Neural crest cell (in vitro differentiated cells): Measurements from ENCODE around the gene NHLRC2. TPM values are rescaled to one million over a fixed set of nuclear protein-coding genes. Genes with fewer than 3 reads are reported as not detected.
"Not testable (repeated sequence)": the region's sequence is repeated elsewhere in the genome, so short reads cannot be mapped to it uniquely, and the experiment has no call there.

Experiments
- DNase-seq: peaks from one replicate; pipeline ENCODE4 v3.0.0; 2021; ENCODE audit warnings: low read depth, mixed read lengths, low spot score
- H3K27ac Mint-ChIP-seq: one replicate; pipeline ENCODE4 v1.8.0; 2021; ENCODE audit warnings: mild to moderate bottlenecking, mixed read lengths; ENCODE audit not compliant: unreplicated experiment
- H3K27me3 Mint-ChIP-seq: 2 replicates; pipeline ENCODE4 v1.8.0; 2021; ENCODE audit warnings: low read depth, mild to moderate bottlenecking, mixed read lengths
- H3K36me3 Mint-ChIP-seq: 2 replicates; pipeline ENCODE4 v1.8.0; 2021; ENCODE audit warnings: low read depth, mild to moderate bottlenecking, mixed read lengths
- H3K4me1 Mint-ChIP-seq: 2 replicates; pipeline ENCODE4 v1.8.0; 2021; ENCODE audit warnings: mixed read lengths
- H3K4me3 Mint-ChIP-seq: one replicate; pipeline ENCODE4 v1.8.0; 2021; ENCODE audit warnings: mild to moderate bottlenecking, mixed read lengths
- H3K9me3 Mint-ChIP-seq: 2 replicates; pipeline ENCODE4 v1.8.0; 2021; ENCODE audit warnings: mixed read lengths
- long read RNA-seq: library from polyadenylated mRNA; unstranded; transcript quantifications from one replicate; pipeline ENCODE4 v2.0.0, GENCODE V29; 2020
- total RNA-seq: library from RNA; stranded (reverse); gene quantifications from 2 replicates; pipeline ENCODE4 v1.2.1, GENCODE V29; 2021
- TF ChIP-seq, protein P1 (sequence below): fragments of 200-600 bp; sonication (generic); conservative IDR thresholded peaks from 2 replicates; pipeline ENCODE4 v1.5.0; 2021; ENCODE audit warnings: antibody characterized with exemption, mild to moderate bottlenecking

The NHLRC2 gene, protein sequence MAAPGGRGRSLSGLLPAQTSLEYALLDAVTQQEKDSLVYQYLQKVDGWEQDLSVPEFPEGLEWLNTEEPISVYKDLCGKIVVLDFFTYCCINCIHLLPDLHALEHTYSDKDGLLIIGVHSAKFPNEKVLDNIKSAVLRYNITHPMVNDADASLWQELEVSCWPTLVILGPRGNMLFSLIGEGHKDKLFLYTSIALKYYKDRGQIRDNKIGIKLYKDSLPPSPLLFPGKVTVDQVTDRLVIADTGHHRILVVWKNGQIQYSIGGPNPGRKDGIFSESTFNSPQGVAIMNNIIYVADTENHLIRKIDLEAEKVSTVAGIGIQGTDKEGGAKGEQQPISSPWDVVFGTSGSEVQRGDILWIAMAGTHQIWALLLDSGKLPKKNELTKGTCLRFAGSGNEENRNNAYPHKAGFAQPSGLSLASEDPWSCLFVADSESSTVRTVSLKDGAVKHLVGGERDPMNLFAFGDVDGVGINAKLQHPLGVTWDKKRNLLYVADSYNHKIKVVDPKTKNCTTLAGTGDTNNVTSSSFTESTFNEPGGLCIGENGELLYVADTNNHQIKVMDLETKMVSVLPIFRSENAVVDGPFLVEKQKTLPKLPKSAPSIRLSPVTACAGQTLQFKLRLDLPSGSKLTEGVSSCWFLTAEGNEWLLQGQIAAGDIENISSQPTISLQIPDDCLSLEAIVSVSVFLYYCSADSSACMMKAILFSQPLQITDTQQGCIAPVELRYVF
- 55.0 and 58.7 TPM in 2 replicates for total RNA-seq
- long read RNA-seq, full-length matches to known transcripts, result 11 of 27 reads
- long read RNA-seq, partial matches to known transcripts, result 8 of 27 reads
- long read RNA-seq, other reads (novel, unspliced or antisense), result 8 of 27 reads

DNA sequence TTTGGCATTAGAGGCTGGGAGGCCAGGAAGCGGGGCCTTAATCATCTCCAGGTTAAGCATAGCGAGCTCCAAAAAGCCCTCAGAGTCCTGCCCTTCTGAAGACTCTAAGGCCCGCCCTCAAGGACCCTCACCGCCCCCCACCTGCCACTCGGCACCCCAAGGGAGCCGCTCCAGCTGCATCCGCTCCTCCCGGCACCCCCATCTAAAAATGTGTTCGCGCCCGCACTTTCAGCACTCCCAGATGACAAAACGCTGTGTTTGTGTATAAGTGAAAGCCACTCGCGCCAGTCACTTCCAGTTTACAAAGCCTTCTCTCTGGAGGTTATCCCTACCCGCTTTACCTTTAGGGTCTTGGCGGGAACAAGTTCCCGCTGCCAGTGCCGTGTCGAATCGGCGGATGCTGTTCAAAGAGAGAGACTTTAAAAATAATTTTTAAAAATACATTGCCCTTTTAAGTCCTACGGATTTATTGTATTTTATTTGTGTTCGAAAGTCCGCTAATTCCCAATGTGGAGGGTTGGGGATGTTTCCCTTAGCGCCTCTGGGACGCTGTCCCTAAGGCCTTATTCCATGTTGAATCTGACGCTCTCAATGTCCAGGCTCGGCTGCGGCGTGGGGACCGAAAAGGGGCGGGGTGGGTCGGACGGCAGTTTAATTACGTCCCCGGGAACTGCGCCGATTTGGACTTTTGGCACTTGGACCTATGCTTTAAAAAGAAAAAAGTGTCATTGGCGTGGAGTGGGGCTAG is at the start of gene NHLRC2, which contains the start of gene DCLRE1A:
Gene NHLRC2 (plus strand): TSS at position 649 of the 748 bp plus-strand sequence. CDS start 212 bp downstream, outside the sequence.
Gene DCLRE1A (minus strand): TSS at position 70 of the 748 bp plus-strand sequence. CDS start 900 bp downstream, outside the sequence.
- Mint-ChIP-seq H3K4me1 (peaks cover 63% of the 10 kb centered on the region), H3K4me3 (peak within 1 kb of the TSS; percentile 98), H3K27ac (peak within 1 kb of the TSS; percentile 99), H3K27me3 (no peaks in the 10 kb centered on the region), H3K36me3 (peaks cover 9% of the 10 kb centered on the region), H3K9me3 (no peaks in the 10 kb centered on the region)
- TF ChIP-seq, protein P1, sequence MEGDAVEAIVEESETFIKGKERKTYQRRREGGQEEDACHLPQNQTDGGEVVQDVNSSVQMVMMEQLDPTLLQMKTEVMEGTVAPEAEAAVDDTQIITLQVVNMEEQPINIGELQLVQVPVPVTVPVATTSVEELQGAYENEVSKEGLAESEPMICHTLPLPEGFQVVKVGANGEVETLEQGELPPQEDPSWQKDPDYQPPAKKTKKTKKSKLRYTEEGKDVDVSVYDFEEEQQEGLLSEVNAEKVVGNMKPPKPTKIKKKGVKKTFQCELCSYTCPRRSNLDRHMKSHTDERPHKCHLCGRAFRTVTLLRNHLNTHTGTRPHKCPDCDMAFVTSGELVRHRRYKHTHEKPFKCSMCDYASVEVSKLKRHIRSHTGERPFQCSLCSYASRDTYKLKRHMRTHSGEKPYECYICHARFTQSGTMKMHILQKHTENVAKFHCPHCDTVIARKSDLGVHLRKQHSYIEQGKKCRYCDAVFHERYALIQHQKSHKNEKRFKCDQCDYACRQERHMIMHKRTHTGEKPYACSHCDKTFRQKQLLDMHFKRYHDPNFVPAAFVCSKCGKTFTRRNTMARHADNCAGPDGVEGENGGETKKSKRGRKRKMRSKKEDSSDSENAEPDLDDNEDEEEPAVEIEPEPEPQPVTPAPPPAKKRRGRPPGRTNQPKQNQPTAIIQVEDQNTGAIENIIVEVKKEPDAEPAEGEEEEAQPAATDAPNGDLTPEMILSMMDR, result no peak
- DNase-seq, result peak; percentile 75

DNA sequence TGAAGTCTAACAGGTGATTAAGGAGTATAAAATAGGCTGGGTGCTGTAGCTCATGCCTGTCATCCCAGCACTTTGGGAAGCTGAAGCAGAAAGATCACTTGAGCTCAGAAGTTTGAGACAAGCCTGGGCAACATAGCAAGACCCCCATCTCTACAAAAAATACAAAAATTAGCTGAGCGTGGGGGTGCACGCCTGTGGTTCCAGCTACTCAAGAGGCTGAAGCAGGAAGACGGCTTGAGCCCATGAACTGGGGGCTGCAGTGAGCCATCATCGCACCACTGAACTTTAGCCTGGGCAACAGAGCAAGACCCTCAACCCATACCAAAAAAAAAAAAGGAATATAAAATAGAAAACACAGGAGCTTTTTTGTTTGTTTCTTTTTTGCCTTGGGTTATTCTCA is 48.0 kb upstream of the NHLRC2 start:
- TF ChIP-seq, protein P1, result no peak
- H3K27ac Mint-ChIP-seq, result no peak overlapping the region
- H3K9me3 Mint-ChIP-seq, result no peaks in the 10 kb centered on the region
- H3K36me3 Mint-ChIP-seq, result no peaks in the 10 kb centered on the region
- H3K4me1 Mint-ChIP-seq, result no peaks in the 10 kb centered on the region
- no peak overlapping the region for H3K4me3 Mint-ChIP-seq
- H3K27me3 Mint-ChIP-seq, result peaks cover 5% of the 10 kb centered on the region
- DNase-seq, result no peak

DNA sequence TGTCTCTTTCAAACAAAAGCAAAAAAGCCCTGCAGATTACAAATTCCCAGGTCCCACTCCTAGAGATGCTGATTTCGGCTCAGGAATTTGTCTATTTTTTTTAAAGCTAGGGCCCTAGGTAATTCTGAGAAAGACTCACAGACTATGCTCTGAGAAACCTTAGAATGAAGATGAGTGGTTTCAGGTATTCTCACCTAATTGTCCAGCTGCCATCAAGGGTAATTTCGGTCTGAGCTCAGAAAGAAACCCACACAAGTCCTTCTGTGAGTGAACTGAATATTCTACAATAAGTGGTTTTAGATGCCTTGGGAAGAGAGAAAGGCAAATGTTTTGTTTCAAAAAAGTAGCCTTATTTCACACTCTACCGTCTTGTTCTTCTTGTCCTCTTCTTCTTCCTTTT is 46.3 kb upstream of the NHLRC2 start:
- no peak overlapping the region for H3K27ac Mint-ChIP-seq
- no peak for DNase-seq
- peaks cover 7% of the 10 kb centered on the region for H3K9me3 Mint-ChIP-seq
- H3K4me1 Mint-ChIP-seq, result no peaks in the 10 kb centered on the region
- H3K36me3 Mint-ChIP-seq, result peaks cover 2% of the 10 kb centered on the region
- peaks cover 5% of the 10 kb centered on the region for H3K27me3 Mint-ChIP-seq
- no peak overlapping the region for H3K4me3 Mint-ChIP-seq
- TF ChIP-seq, protein P1, result no peak

DNA sequence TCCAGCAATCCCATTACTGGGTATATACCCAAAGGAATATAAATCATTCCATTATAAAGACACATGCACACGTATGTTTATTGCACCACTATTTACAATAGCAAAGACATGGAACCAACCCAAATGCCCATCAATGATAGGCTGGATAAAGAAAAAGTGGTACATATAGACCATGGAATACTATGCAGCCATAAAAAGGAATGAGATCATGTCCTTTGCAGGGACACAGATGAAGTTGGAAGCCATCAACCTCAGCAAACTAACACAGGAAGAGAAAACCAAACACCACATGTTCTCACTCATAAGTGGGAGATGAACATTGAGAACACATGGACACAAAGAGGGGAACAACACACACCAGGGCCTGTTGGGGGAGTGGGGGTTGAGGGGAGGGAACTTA is 39.8 kb upstream of the NHLRC2 start:
- H3K4me3 Mint-ChIP-seq, H3K27me3 Mint-ChIP-seq, H3K4me1 Mint-ChIP-seq, H3K27ac Mint-ChIP-seq, DNase-seq, H3K9me3 Mint-ChIP-seq, H3K36me3 Mint-ChIP-seq: not testable (repeated sequence)

DNA sequence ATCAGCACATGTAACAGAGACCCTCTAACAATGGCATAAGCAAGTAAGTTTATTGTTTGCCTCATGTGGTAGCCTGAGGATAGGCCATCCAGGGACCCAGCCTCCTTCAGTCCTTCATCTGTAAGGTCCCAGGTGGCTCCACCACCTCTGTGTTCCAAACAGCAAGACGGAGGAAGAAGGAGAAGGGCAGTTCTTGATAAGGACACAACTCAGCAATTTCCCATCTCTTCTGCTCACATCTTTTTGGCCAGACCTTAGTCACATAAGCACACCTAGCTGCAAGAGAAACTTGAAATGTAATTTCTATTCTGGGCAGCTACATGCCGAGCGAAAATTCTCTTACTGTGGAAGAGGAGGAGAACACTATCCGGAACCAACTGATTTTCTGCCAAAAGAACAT is 34.5 kb upstream of the NHLRC2 start:
- TF ChIP-seq, protein P1, result no peak
- Mint-ChIP-seq H3K27me3 (no peaks in the 10 kb centered on the region), H3K4me3 (no peak overlapping the region), H3K9me3 (no peaks in the 10 kb centered on the region), H3K4me1 (peaks cover 5% of the 10 kb centered on the region), H3K36me3 (no peaks in the 10 kb centered on the region), H3K27ac (no peak overlapping the region)
- no peak for DNase-seq
